Astrocyte (in vitro differentiated cells and primary cell): ENCODE results near the gene UGT1A9. TPM values are rescaled to one million over a fixed set of nuclear protein-coding genes. Genes with fewer than 3 reads are reported as not detected.

Experiments
- DNase-seq: peaks from one replicate; pipeline ENCODE4 v3.0.0-alpha.2; 2010; ENCODE audit warnings: low read depth
- FAIRE-seq: peaks from 2 replicates; lab custom pipeline; 2011; peaks lifted over from hg19 to GRCh38; lab: Jason Lieb, UNC
- H2AFZ ChIP-seq: 2 replicates; pipeline ENCODE4 v1.6.0; 2012; ENCODE audit warnings: low read depth, low read length, inconsistent platforms
- H3K27ac ChIP-seq: 2 replicates; pipeline ENCODE4 v1.5.1; 2011; ENCODE audit warnings: low read depth, low read length, inconsistent platforms
- H3K27me3 ChIP-seq: 2 replicates; pipeline ENCODE4 v1.6.0; 2011; ENCODE audit warnings: low read length, inconsistent platforms; ENCODE audit not compliant: insufficient read depth
- H3K36me3 ChIP-seq: 2 replicates; pipeline ENCODE4 v1.5.1; 2011; ENCODE audit warnings: low read length, inconsistent platforms; ENCODE audit not compliant: insufficient read depth
- H3K4me1 ChIP-seq: 2 replicates; pipeline ENCODE4 v1.5.1; 2011; ENCODE audit warnings: low read length, inconsistent platforms; ENCODE audit not compliant: insufficient read depth
- H3K4me2 ChIP-seq: 2 replicates; pipeline ENCODE4 v1.6.0; 2012; ENCODE audit warnings: low read length, inconsistent platforms
- H3K4me3 ChIP-seq: 2 replicates; pipeline ENCODE4 v1.5.1; 2011; ENCODE audit warnings: low read depth, mild to moderate bottlenecking, low read length, inconsistent platforms; ENCODE audit not compliant: insufficient read depth
- H3K79me2 ChIP-seq: 2 replicates; pipeline ENCODE4 v1.6.0; 2012; ENCODE audit warnings: mild to moderate bottlenecking, low read length, inconsistent platforms; ENCODE audit not compliant: insufficient read depth
- H3K9ac ChIP-seq: 2 replicates; pipeline ENCODE4 v1.6.0; 2012; ENCODE audit warnings: mild to moderate bottlenecking, low read length, inconsistent platforms
- H3K9me3 ChIP-seq: 2 replicates; pipeline ENCODE4 v1.5.1; 2012; ENCODE audit warnings: low read depth, mild to moderate bottlenecking, low read length, inconsistent platforms; ENCODE audit not compliant: insufficient read depth
- H4K20me1 ChIP-seq: 2 replicates; pipeline ENCODE4 v1.6.0; 2012; ENCODE audit warnings: low read length, inconsistent platforms; ENCODE audit not compliant: insufficient read depth
- H3K27ac Mint-ChIP-seq: one replicate; pipeline ENCODE4 v1.8.0; 2021; ENCODE audit warnings: mild to moderate bottlenecking, mixed read lengths; ENCODE audit not compliant: unreplicated experiment
- H3K27me3 Mint-ChIP-seq: one replicate; pipeline ENCODE4 v1.8.0; 2021; ENCODE audit warnings: low read depth, mixed read lengths; ENCODE audit not compliant: unreplicated experiment
- H3K36me3 Mint-ChIP-seq: one replicate; pipeline ENCODE4 v1.8.0; 2021; ENCODE audit warnings: low read depth, mixed read lengths; ENCODE audit not compliant: unreplicated experiment
- H3K4me1 Mint-ChIP-seq: one replicate; pipeline ENCODE4 v1.8.0; 2021; ENCODE audit warnings: low read depth, mixed read lengths; ENCODE audit not compliant: unreplicated experiment
- H3K4me3 Mint-ChIP-seq: one replicate; pipeline ENCODE4 v1.8.0; 2021; ENCODE audit warnings: mild to moderate bottlenecking, moderate library complexity, mixed read lengths; ENCODE audit not compliant: unreplicated experiment
- H3K9me3 Mint-ChIP-seq: one replicate; pipeline ENCODE4 v1.8.0; 2021; ENCODE audit warnings: mild to moderate bottlenecking, mixed read lengths; ENCODE audit not compliant: unreplicated experiment
- CTCF ChIP-seq: IDR thresholded peaks from 2 replicates; pipeline ENCODE4 v1.5.1; 2011; ENCODE audit warnings: low read depth, mild to moderate bottlenecking, inconsistent platforms, low read length, moderate library complexity; ENCODE audit not compliant: insufficient read depth
- EZH2 ChIP-seq: IDR thresholded peaks from 2 replicates; pipeline ENCODE4 v1.6.1; 2012; ENCODE audit warnings: mild to moderate bottlenecking, low read length, inconsistent platforms; ENCODE audit not compliant: insufficient read depth
- total RNA-seq: library from RNA; stranded (reverse); gene quantifications from 2 replicates; pipeline ENCODE4 v1.2.1, GENCODE V29; 2021

The UGT1A9 gene
- total RNA-seq, 1 donor from 2014 or later: not detected

GRCh38 chr2:233674995-233675394, 3.3 kb downstream of the UGT1A9 start:
- Histone ChIP-seq H3K36me3 (no peaks in the 10 kb centered on the region), H3K27me3 (no peaks in the 10 kb centered on the region), H2AFZ (no peak overlapping the region), H3K79me2 (no peaks in the 10 kb centered on the region), H3K4me3 (no peak overlapping the region), H3K9me3 (no peaks in the 10 kb centered on the region), H3K27ac (no peak overlapping the region), H3K9ac (no peak overlapping the region), H3K4me1 (peaks cover 4% of the 10 kb centered on the region), H3K4me2 (no peak overlapping the region), H4K20me1 (no peaks in the 10 kb centered on the region)
- Mint-ChIP-seq H3K9me3 (peaks cover 1% of the 10 kb centered on the region), H3K27ac (no peak overlapping the region), H3K4me1 (no peaks in the 10 kb centered on the region), H3K36me3 (peaks cover 2% of the 10 kb centered on the region), H3K4me3 (no peak overlapping the region), H3K27me3 (peaks cover 17% of the 10 kb centered on the region)
- DNase-seq (no peak), FAIRE-seq (no peak)
- TF ChIP-seq CTCF (no peak), EZH2 (no peak)

GRCh38 chr2:233676046-233676445, 4.3 kb downstream of the UGT1A9 start:
- no peak overlapping the region for H3K4me2 ChIP-seq
- H3K79me2 ChIP-seq: no peaks in the 10 kb centered on the region
- Mint-ChIP-seq H3K36me3 (peaks cover under 1% of the 10 kb centered on the region), H3K27me3 (peaks cover 11% of the 10 kb centered on the region), H3K27ac (no peak overlapping the region), H3K9me3 (no peaks in the 10 kb centered on the region), H3K4me3 (no peak overlapping the region), H3K4me1 (no peaks in the 10 kb centered on the region)
- peak overlapping the region; percentile 12 for H3K9ac ChIP-seq
- H3K9me3 ChIP-seq: no peaks in the 10 kb centered on the region
- peaks cover 4% of the 10 kb centered on the region for H3K4me1 ChIP-seq
- no peak overlapping the region for H3K4me3 ChIP-seq
- TF ChIP-seq EZH2: no peak
- TF ChIP-seq CTCF: no peak
- H3K27ac ChIP-seq: peak overlapping the region; percentile 66
- H3K36me3 ChIP-seq: no peaks in the 10 kb centered on the region
- no peaks in the 10 kb centered on the region for H4K20me1 ChIP-seq
- H3K27me3 ChIP-seq: no peaks in the 10 kb centered on the region
- FAIRE-seq (no peak), DNase-seq (no peak)
- H2AFZ ChIP-seq: peak overlapping the region; percentile 13

- Histone ChIP-seq H3K79me2 (no peaks in the 10 kb centered on the region), H3K27me3 (no peaks in the 10 kb centered on the region), H3K9ac (no peak overlapping the region), H2AFZ (no peak overlapping the region), H3K4me2 (no peak overlapping the region), H3K4me3 (no peak overlapping the region), H3K4me1 (peaks cover 4% of the 10 kb centered on the region), H3K36me3 (no peaks in the 10 kb centered on the region), H4K20me1 (no peaks in the 10 kb centered on the region), H3K27ac (no peak overlapping the region), H3K9me3 (no peaks in the 10 kb centered on the region)
- H3K9me3 Mint-ChIP-seq: no peaks in the 10 kb centered on the region
- no peak for DNase-seq
- TF ChIP-seq CTCF (no peak), EZH2 (no peak)
- no peak for FAIRE-seq
- no peaks in the 10 kb centered on the region for H3K36me3 Mint-ChIP-seq
- H3K27me3 Mint-ChIP-seq: peaks cover 3% of the 10 kb centered on the region
- no peak overlapping the region for H3K4me3 Mint-ChIP-seq
- no peaks in the 10 kb centered on the region for H3K4me1 Mint-ChIP-seq
- H3K27ac Mint-ChIP-seq: no peak overlapping the region
Observed at GRCh38 chr2:233679196-233679595, 7.5 kb downstream of the UGT1A9 start.
